ENCODE data around the gene ZNF592.

Gene ZNF592

DNA sequence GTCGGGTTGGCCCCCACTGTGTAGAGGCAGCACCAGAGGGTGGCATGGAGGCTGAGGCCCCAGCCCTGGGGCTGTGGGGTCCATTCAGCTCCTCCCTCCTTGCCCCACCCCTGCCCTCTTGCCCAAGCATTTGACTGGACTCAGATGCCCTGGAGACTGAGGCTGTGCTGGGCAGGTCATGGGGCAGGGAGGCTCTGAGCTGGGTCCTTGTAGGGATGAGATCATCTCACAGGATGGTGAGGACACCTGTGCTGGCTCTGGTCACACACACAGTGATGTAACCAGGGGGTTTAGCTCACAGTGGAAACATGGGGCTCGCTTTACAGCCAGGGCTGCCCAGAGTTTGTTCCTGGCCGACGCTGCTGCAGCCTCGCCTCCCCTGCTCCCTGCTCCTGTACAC, 86.6 kb downstream of the ZNF592 start:
- H3K79me2 ChIP-seq = no peaks in the 10 kb centered on the region
- H3K4me2 ChIP-seq (ENCODE audit: low read length) = no peak overlapping the region
- no peaks in the 10 kb centered on the region for H3K36me3 ChIP-seq (ENCODE audit: control insufficient read depth, insufficient read depth, low read length)
- TF ChIP-seq, protein P1, sequence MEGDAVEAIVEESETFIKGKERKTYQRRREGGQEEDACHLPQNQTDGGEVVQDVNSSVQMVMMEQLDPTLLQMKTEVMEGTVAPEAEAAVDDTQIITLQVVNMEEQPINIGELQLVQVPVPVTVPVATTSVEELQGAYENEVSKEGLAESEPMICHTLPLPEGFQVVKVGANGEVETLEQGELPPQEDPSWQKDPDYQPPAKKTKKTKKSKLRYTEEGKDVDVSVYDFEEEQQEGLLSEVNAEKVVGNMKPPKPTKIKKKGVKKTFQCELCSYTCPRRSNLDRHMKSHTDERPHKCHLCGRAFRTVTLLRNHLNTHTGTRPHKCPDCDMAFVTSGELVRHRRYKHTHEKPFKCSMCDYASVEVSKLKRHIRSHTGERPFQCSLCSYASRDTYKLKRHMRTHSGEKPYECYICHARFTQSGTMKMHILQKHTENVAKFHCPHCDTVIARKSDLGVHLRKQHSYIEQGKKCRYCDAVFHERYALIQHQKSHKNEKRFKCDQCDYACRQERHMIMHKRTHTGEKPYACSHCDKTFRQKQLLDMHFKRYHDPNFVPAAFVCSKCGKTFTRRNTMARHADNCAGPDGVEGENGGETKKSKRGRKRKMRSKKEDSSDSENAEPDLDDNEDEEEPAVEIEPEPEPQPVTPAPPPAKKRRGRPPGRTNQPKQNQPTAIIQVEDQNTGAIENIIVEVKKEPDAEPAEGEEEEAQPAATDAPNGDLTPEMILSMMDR (IDR thresholded peaks at IDR 0.05) = no peak
- H3K27me3 ChIP-seq (ENCODE audit: control insufficient read depth, insufficient read depth, low read length) = no peaks in the 10 kb centered on the region
- no peak overlapping the region for H3K27ac ChIP-seq
- no peak overlapping the region for H3K9ac ChIP-seq
- no peak overlapping the region for H2AFZ ChIP-seq
- peaks cover 6% of the 10 kb centered on the region for H3K4me1 ChIP-seq
- no peak overlapping the region for H3K4me3 ChIP-seq (ENCODE audit: low read depth, low read length)
- no peaks in the 10 kb centered on the region for H3K9me3 ChIP-seq (ENCODE audit: control insufficient read depth, low read length)

DNA sequence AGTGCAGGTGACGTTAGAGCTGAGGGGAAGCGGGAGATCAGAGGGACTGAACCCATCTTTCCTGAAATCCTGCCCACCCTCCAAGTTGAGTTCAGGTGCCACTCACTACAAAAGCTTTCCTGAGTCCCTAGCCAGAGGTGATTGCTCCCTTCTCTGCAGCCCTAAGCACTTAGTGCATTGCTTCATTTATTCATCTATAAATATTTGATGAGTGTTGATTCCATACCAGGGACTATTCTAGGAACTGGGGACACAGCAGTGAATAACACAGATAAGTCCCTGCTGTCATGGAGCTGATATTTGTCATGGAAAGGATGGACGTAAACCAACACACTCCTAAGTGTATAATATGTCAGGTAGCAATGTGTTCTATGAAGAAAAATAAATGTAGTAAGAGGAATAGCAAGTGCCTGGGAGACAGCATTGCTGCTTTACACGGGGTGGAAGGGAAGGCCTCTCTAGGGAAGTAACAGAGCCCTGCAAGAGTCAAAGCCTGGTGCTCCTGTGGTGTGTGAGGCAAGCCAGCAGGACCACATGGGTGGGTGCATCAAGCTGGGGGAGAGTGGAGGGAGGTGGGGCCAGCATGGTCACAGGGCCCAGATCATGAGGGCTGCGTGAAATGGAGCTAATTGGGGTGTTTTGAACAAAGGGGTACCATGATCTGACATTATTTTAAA, 87.4 kb downstream of the ZNF592 start:
- H3K36me3 ChIP-seq (ENCODE audit: control insufficient read depth, insufficient read depth, low read length) = no peaks in the 10 kb centered on the region
- H3K4me3 ChIP-seq (ENCODE audit: low read depth, low read length) = no peak overlapping the region
- H3K4me1 ChIP-seq = peaks cover 15% of the 10 kb centered on the region
- H3K27me3 ChIP-seq (ENCODE audit: control insufficient read depth, insufficient read depth, low read length) = no peaks in the 10 kb centered on the region
- H3K9me3 ChIP-seq (ENCODE audit: control insufficient read depth, low read length) = no peaks in the 10 kb centered on the region
- no peaks in the 10 kb centered on the region for H3K79me2 ChIP-seq
- no peak overlapping the region for H2AFZ ChIP-seq
- TF ChIP-seq, protein P1 (IDR thresholded peaks at IDR 0.05) = no peak
- H3K27ac ChIP-seq = no peak overlapping the region
- no peak overlapping the region for H3K9ac ChIP-seq
- H3K4me2 ChIP-seq (ENCODE audit: low read length) = no peak overlapping the region

DNA sequence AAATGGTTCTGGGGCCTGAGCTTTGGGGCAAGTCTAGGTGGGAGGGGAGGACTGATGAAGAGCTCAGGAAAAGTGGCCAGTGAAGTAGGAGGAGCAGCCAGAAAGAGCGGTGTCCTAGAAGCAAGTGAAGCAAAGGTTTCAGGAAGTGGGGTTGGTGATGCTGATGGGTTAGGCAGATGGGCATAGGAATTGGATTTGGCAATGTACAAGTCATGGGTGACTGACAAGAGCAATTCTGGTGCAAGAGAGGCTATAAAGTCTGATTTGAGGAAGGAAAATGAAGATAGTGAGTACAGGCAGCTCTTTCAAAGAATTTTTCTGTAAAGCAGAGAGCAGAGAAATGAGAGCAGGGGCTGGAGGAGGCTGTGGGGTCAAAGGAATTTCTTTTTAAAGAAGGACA, 88.5 kb downstream of the ZNF592 start:
- H3K9ac ChIP-seq = no peak overlapping the region
- H3K4me3 ChIP-seq (ENCODE audit: low read depth, low read length) = no peak overlapping the region
- no peak overlapping the region for H2AFZ ChIP-seq
- no peak overlapping the region for H3K4me2 ChIP-seq (ENCODE audit: low read length)
- no peaks in the 10 kb centered on the region for H3K27me3 ChIP-seq (ENCODE audit: control insufficient read depth, insufficient read depth, low read length)
- no peak overlapping the region for H3K27ac ChIP-seq
- peaks cover 23% of the 10 kb centered on the region for H3K4me1 ChIP-seq
- TF ChIP-seq, protein P1 (IDR thresholded peaks at IDR 0.05) = no peak
- H3K36me3 ChIP-seq (ENCODE audit: control insufficient read depth, insufficient read depth, low read length) = no peaks in the 10 kb centered on the region
- no peaks in the 10 kb centered on the region for H3K79me2 ChIP-seq
- H3K9me3 ChIP-seq (ENCODE audit: control insufficient read depth, low read length) = no peaks in the 10 kb centered on the region

DNA sequence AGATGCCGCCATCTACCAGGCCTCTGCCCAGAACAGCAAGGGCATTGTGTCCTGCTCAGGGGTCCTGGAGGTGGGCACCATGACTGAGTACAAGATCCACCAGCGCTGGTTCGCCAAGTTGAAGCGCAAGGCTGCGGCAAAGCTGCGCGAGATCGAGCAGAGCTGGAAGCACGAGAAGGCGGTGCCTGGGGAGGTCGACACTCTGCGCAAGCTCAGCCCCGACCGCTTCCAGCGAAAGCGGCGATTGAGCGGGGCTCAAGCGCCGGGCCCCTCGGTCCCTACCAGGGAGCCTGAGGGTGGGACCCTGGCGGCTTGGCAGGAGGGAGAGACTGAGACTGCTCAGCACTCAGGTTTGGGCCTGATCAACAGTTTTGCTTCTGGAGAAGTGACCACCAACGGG, 91.3 kb downstream of the ZNF592 start:
- Histone ChIP-seq H3K27me3 (ENCODE audit: control insufficient read depth, insufficient read depth, low read length) (no peaks in the 10 kb centered on the region), H3K4me3 (ENCODE audit: low read depth, low read length) (no peak overlapping the region), H3K79me2 (no peaks in the 10 kb centered on the region), H3K36me3 (ENCODE audit: control insufficient read depth, insufficient read depth, low read length) (no peaks in the 10 kb centered on the region), H3K9me3 (ENCODE audit: control insufficient read depth, low read length) (no peaks in the 10 kb centered on the region), H3K4me2 (ENCODE audit: low read length) (no peak overlapping the region), H3K4me1 (peaks cover 27% of the 10 kb centered on the region), H3K9ac (no peak overlapping the region), H3K27ac (peak overlapping the region; percentile 96), H2AFZ (no peak overlapping the region)
- TF ChIP-seq, protein P1 (IDR thresholded peaks at IDR 0.05) = no peak

DNA sequence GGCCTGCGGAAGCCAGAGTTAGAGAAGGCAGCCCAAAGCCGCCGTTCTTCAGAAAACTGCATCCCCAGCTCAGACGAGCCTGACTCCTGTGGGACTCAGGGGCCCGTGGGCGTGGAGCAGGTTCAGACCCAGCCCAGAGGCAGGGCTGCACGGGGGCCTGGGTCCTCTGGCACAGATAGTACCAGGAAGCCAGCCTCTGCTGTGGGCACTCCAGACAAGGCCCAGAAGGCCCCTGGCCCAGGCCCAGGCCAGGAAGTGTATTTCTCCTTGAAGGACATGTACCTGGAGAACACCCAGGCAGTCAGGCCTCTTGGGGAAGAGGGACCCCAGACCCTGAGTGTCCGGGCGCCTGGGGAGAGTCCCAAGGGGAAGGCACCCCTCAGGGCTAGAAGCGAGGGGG, 91.9 kb downstream of the ZNF592 start:
- Histone ChIP-seq H3K4me1 (peaks cover 27% of the 10 kb centered on the region), H3K4me3 (ENCODE audit: low read depth, low read length) (no peak overlapping the region), H3K36me3 (ENCODE audit: control insufficient read depth, insufficient read depth, low read length) (no peaks in the 10 kb centered on the region)

More for the DNA sequence above, 91.9 kb downstream of the ZNF592 start:
- Histone ChIP-seq H3K9me3 (ENCODE audit: control insufficient read depth, low read length) (no peaks in the 10 kb centered on the region), H3K9ac (no peak overlapping the region), H3K27me3 (ENCODE audit: control insufficient read depth, insufficient read depth, low read length) (no peaks in the 10 kb centered on the region), H3K79me2 (no peaks in the 10 kb centered on the region), H3K27ac (peak overlapping the region; percentile 96), H3K4me2 (ENCODE audit: low read length) (peak overlapping the region; percentile 45), H2AFZ (peak overlapping the region; percentile 62)
- TF ChIP-seq, protein P1 (IDR thresholded peaks at IDR 0.05) = no peak
